Spinal cord (tissue), 10 donors: ENCODE measurements around the gene AIP. TPM values are rescaled to one million over a fixed set of nuclear protein-coding genes. Genes with fewer than 3 reads are reported as not detected.

Source experiments
- DNase-seq, 6 donors: peaks; one replicate each; pipeline versions ENCODE4 v3.0.0 to v3.0.0-alpha.2; 2013 to 2015; ENCODE audit warnings: low spot score in 6 of 6, low read depth in 4 of 6
- H3K27ac ChIP-seq: one replicate; pipeline ENCODE4 v1.5.1; 2013; ENCODE audit warnings: low read depth, low read length, control low read depth
- H3K27me3 ChIP-seq: one replicate; pipeline ENCODE4 v1.6.1; 2013; ENCODE audit warnings: low read length; ENCODE audit not compliant: control insufficient read depth, insufficient read depth
- H3K36me3 ChIP-seq: one replicate; pipeline ENCODE4 v1.6.1; 2013; ENCODE audit warnings: low read length; ENCODE audit not compliant: control insufficient read depth, insufficient read depth
- H3K4me1 ChIP-seq: one replicate; pipeline ENCODE4 v1.6.1; 2013; ENCODE audit warnings: low read length; ENCODE audit not compliant: control insufficient read depth, insufficient read depth
- H3K4me3 ChIP-seq: one replicate; pipeline ENCODE4 v1.5.1; 2013; ENCODE audit warnings: low read depth, low read length, control low read depth
- H3K9me3 ChIP-seq: one replicate; pipeline ENCODE4 v1.6.1; 2013; ENCODE audit warnings: low read length; ENCODE audit not compliant: control insufficient read depth, insufficient read depth
- WGBS: methylation state at CpG from one replicate; pipeline ENCODE4 v1.1.5; 2013; ENCODE audit warnings: missing lambda C conversion rate; ENCODE audit not compliant: insufficient coverage; 5-methylcytosine and 5-hydroxymethylcytosine counted together
- polyA plus RNA-seq, 2 donors: library from polyadenylated mRNA; unstranded; fragments of 120-200 nt; gene quantifications; one replicate each; pipeline ENCODE4 v1.2.1, GENCODE V29; 2013; ENCODE audit not compliant: insufficient read length in 2 of 2
- total RNA-seq, 2 donors: library from RNA; depleted of rRNA in 1 of 2; stranded (reverse); fragments of 120-200 nt in 1 of 2; fragments of >200 nt in 1 of 2; gene quantifications; one replicate each; pipeline versions ENCODE4 v1.2.3 to v1.2.4, GENCODE V29; 2013 to 2014
- donor health status: healthy.

Gene AIP
- total and polyA plus RNA-seq, 4 donors: 47.0 to 77.4 (median 65.1) TPM

- Histone ChIP-seq H3K4me1 (peaks cover 35% of the 10 kb centered on the region), H3K9me3 (no peaks in the 10 kb centered on the region), H3K4me3 (no peak overlapping the region), H3K36me3 (peaks cover 99% of the 10 kb centered on the region), H3K27ac (no peak overlapping the region), H3K27me3 (no peaks in the 10 kb centered on the region)
- 79% methylated on average over 3 of the region's 3 CpGs for WGBS
- DNase-seq: no peak
These were observed 45.0 kb upstream of the AIP start for GRCh38 chr11:67437809-67438157.

GRCh38 chr11:67438158-67438902, 44.5 kb upstream of the AIP start:
- H3K4me3 ChIP-seq: no peak overlapping the region
- H3K27me3 ChIP-seq: no peaks in the 10 kb centered on the region
- DNase-seq: no peak
- peaks cover 95% of the 10 kb centered on the region for H3K36me3 ChIP-seq
- H3K9me3 ChIP-seq: no peaks in the 10 kb centered on the region
- H3K4me1 ChIP-seq: peaks cover 38% of the 10 kb centered on the region
- WGBS: 80% methylated on average over 32 of the region's 41 CpGs
- H3K27ac ChIP-seq: no peak overlapping the region

- peaks cover 83% of the 10 kb centered on the region for H3K36me3 ChIP-seq
- WGBS: 82% methylated on average over 31 of the region's 31 CpGs
- H3K4me1 ChIP-seq: peaks cover 47% of the 10 kb centered on the region
These were observed 43.3 kb upstream of the AIP start for GRCh38 chr11:67439321-67440228.

GRCh38 chr11:67440229-67441097, 42.4 kb upstream of the AIP start:
- Histone ChIP-seq H3K36me3 (peaks cover 74% of the 10 kb centered on the region), H3K9me3 (no peaks in the 10 kb centered on the region), H3K4me3 (no peak overlapping the region), H3K27ac (no peak overlapping the region), H3K4me1 (peaks cover 47% of the 10 kb centered on the region), H3K27me3 (no peaks in the 10 kb centered on the region)
- 84% methylated on average over 17 of the region's 17 CpGs for WGBS
- DNase-seq: no peak

More at GRCh38 chr11:67439321-67440228, 43.3 kb upstream of the AIP start:
- no peak for DNase-seq
- H3K27me3 ChIP-seq: no peaks in the 10 kb centered on the region
- H3K27ac ChIP-seq: no peak overlapping the region
- H3K4me3 ChIP-seq: no peak overlapping the region
- H3K9me3 ChIP-seq: no peaks in the 10 kb centered on the region

- peaks cover 67% of the 10 kb centered on the region for H3K36me3 ChIP-seq
- H3K4me1 ChIP-seq: peaks cover 47% of the 10 kb centered on the region
- DNase-seq: no peak
- no peak overlapping the region for H3K27ac ChIP-seq
- WGBS: 86% methylated on average over 21 of the region's 21 CpGs
- no peak overlapping the region for H3K4me3 ChIP-seq
- H3K27me3 ChIP-seq: no peaks in the 10 kb centered on the region
- H3K9me3 ChIP-seq: no peaks in the 10 kb centered on the region
These were observed 41.7 kb upstream of the AIP start for GRCh38 chr11:67441098-67441563.

- H3K4me1 ChIP-seq: peaks cover 43% of the 10 kb centered on the region
- no peak overlapping the region for H3K27ac ChIP-seq
- WGBS: 89% methylated on average over 26 of the region's 28 CpGs
These were observed 41.0 kb upstream of the AIP start for GRCh38 chr11:67441731-67442351.

GRCh38 chr11:67442504-67443404, 40.1 kb upstream of the AIP start:
- no peak for DNase-seq
- H3K4me3 ChIP-seq: peak overlapping the region; percentile 75
- H3K9me3 ChIP-seq: no peaks in the 10 kb centered on the region
- no peaks in the 10 kb centered on the region for H3K27me3 ChIP-seq
- H3K4me1 ChIP-seq: peaks cover 43% of the 10 kb centered on the region
- 40% methylated on average over 40 of the region's 45 CpGs for WGBS
- H3K27ac ChIP-seq: peak overlapping the region; percentile 80
- H3K36me3 ChIP-seq: peaks cover 52% of the 10 kb centered on the region

More at GRCh38 chr11:67441731-67442351, 41.0 kb upstream of the AIP start:
- H3K9me3 ChIP-seq: no peaks in the 10 kb centered on the region
- DNase-seq: no peak
- H3K36me3 ChIP-seq: peaks cover 61% of the 10 kb centered on the region
- H3K27me3 ChIP-seq: no peaks in the 10 kb centered on the region
- H3K4me3 ChIP-seq: no peak overlapping the region

GRCh38 chr11:67445515-67445914, 37.3 kb upstream of the AIP start:
- WGBS: 93% methylated on average over 3 of the region's 5 CpGs
- H3K4me3 ChIP-seq: no peak overlapping the region
- H3K36me3 ChIP-seq: peaks cover 25% of the 10 kb centered on the region
- DNase-seq: no peak
- H3K27ac ChIP-seq: no peak overlapping the region
- peaks cover 32% of the 10 kb centered on the region for H3K4me1 ChIP-seq
- no peaks in the 10 kb centered on the region for H3K9me3 ChIP-seq
- H3K27me3 ChIP-seq: no peaks in the 10 kb centered on the region
